GM10266 (cell line): ENCODE results near the gene EMILIN1.

Source experiments
- DNase-seq: peaks from one replicate; pipeline ENCODE4 v3.0.0; 2012; ENCODE audit errors: extremely low spot score
- TF ChIP-seq, protein P1 (sequence below): IDR thresholded peaks from 2 replicates; pipeline ENCODE4 v1.5.1; 2012; ENCODE audit warnings: mild to moderate bottlenecking, low read depth; ENCODE audit not compliant: control insufficient read depth, insufficient read depth; ENCODE audit errors: missing control alignments

EMILIN1 gene

GRCh38 chr2:27078267-27079194 is at the start of gene EMILIN1:
EMILIN1 (plus strand) TSS chr2:27078615; CDS start chr2:27079066, 451 bp downstream.
- DNase-seq, result no peak
- TF ChIP-seq, protein P1, sequence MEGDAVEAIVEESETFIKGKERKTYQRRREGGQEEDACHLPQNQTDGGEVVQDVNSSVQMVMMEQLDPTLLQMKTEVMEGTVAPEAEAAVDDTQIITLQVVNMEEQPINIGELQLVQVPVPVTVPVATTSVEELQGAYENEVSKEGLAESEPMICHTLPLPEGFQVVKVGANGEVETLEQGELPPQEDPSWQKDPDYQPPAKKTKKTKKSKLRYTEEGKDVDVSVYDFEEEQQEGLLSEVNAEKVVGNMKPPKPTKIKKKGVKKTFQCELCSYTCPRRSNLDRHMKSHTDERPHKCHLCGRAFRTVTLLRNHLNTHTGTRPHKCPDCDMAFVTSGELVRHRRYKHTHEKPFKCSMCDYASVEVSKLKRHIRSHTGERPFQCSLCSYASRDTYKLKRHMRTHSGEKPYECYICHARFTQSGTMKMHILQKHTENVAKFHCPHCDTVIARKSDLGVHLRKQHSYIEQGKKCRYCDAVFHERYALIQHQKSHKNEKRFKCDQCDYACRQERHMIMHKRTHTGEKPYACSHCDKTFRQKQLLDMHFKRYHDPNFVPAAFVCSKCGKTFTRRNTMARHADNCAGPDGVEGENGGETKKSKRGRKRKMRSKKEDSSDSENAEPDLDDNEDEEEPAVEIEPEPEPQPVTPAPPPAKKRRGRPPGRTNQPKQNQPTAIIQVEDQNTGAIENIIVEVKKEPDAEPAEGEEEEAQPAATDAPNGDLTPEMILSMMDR, result no peak

DNA sequence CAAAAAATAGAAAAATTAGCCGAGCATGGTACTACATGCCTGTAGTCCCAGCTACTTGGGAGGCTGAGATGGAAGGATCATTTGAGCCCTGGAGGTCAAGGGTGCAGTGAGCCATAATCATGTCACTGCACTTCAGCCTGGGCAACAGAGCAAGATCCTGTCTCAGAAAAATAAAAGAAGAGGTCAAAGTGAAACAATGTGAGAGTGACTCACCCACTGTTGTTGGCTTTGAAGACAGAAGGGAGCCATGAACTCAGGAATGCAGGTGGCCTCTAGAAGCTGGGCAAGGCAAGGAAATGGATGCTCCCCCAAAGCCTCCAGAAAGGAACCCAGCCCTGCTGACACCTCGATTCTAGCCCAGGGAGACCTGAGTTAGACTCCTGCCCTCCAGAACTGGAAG is 49.4 kb upstream of the EMILIN1 start:
- TF ChIP-seq, protein P1, result no peak
- no peak for DNase-seq

DNA sequence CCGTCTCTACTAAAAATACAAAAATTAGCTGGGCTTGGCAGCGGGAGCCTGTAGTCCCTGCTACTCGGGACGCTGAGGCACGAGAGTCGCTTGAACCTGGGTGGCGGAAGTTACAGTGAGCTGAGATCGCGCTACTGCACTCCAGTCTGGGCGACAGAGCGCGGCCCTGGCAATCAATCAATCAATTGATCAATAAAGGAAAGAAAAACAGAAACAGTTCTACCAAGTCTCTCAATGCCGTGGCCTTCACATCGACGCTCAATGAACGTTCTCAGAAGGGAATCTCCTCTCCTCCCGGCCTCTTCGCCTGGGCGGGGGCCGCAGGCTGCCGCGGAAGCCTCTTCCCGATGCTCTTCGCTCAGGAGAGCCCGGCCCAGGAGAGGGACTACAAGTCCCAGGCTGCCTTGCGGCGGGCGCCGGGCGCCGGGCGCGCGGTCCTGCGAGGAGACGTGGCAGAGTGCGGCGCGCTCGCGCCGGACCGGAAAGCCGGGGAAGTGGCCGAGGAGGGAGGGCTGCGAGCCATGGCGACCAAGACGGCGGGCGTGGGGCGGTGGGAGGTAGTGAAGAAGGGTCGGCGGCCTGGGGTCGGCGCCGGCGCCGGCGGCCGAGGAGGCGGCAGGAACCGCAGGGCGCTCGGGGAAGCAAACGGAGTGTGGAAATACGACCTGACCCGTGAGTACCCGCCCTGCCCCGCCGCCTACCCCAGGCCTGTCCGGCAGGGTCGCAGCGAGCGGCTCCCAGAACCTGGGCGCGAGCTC is 45.7 kb upstream of the EMILIN1 start, which contains the start of gene TMEM214:
Gene TMEM214 (plus strand): TSS at position 471 of the 758 bp plus-strand sequence. CDS start 51 bp downstream, at position 522.
- peak; percentile 95 for DNase-seq
- TF ChIP-seq, protein P1, result no peak

- TF ChIP-seq, protein P1, result no peak
- no peak for DNase-seq
Observed at GRCh38 chr2:27033253-27033852, 45.1 kb upstream of the EMILIN1 start.

GRCh38 chr2:27038012-27038411 is 40.4 kb upstream of the EMILIN1 start:
- DNase-seq, result no peak

GRCh38 chr2:27038631-27039339 is 39.6 kb upstream of the EMILIN1 start:
- TF ChIP-seq, protein P1, result no peak

More at GRCh38 chr2:27038012-27038411, 40.4 kb upstream of the EMILIN1 start:
- TF ChIP-seq, protein P1, result no peak

More at GRCh38 chr2:27038631-27039339, 39.6 kb upstream of the EMILIN1 start:
- DNase-seq, result no peak
